Lower lobe of right lung (tissue), 2 donors: ENCODE results near the gene SOX6. TPM values are rescaled to one million over a fixed set of nuclear protein-coding genes. Genes with fewer than 3 reads are reported as not detected.

Experiments used
- ATAC-seq, 2 donors: fragments of 200-7000 bp; cut with Tn5 transposase; one replicate each; pipeline ENCODE4 v1.9.1; 2020 to 2022; ENCODE audit warnings: mild to moderate bottlenecking in 2 of 2, moderate library complexity in 2 of 2
- DNase-seq: peaks from one replicate; pipeline ENCODE4 v3.0.0-alpha.2; 2020
- H3K27ac ChIP-seq: fragments of 200-600 bp; one replicate; pipeline ENCODE4 v1.8.0; 2022
- H3K27me3 ChIP-seq: fragments of 200-600 bp; one replicate; pipeline ENCODE4 v1.8.0; 2022; ENCODE audit warnings: low read depth
- H3K36me3 ChIP-seq: fragments of 200-600 bp; one replicate; pipeline ENCODE4 v1.8.0; 2022; ENCODE audit warnings: mild to moderate bottlenecking
- H3K4me1 ChIP-seq: fragments of 200-600 bp; one replicate; pipeline ENCODE4 v1.8.0; 2022
- H3K4me3 ChIP-seq: fragments of 200-600 bp; one replicate; pipeline ENCODE4 v1.8.0; 2022; ENCODE audit warnings: mild to moderate bottlenecking
- H3K9me3 ChIP-seq: fragments of 200-600 bp; one replicate; pipeline ENCODE4 v1.8.0; 2022
- CTCF ChIP-seq: fragments of 200-600 bp; IDR thresholded peaks from one replicate; pipeline ENCODE4 v1.8.0; 2022; ENCODE audit warnings: antibody characterized with exemption, mild to moderate bottlenecking
- intact Hi-C: fragments of 100-400 bp; cut with DNase I; formaldehyde crosslinking; loops from one replicate; pipeline ENCODE4 v1.11.0; 2022
- total RNA-seq: library from RNA; stranded (reverse); fragmentation: NEBNext Ultra II Directional; extraction: Animal tissue kit (Norgen Biotek cat#: 25700); gene quantifications from one replicate; pipeline ENCODE4 v1.2.1, GENCODE V29; 2021
- donor health status: DM: no; HTN: yes; CAD: no; lungs with severe emphysema.

Gene SOX6
- total RNA-seq, 1 donor from 2014 or later: 4.8 TPM

GRCh38 chr11:16357775-16358174, 1.4 kb upstream of the SOX6 start:
- no peaks in the 10 kb centered on the region for H3K4me1 ChIP-seq
- H3K27ac ChIP-seq: no peak overlapping the region
- no peak overlapping the region for H3K4me3 ChIP-seq
- TF ChIP-seq CTCF: no peak
- ATAC-seq: no peak
- no peaks in the 10 kb centered on the region for H3K27me3 ChIP-seq
- no peaks in the 10 kb centered on the region for H3K9me3 ChIP-seq
- H3K36me3 ChIP-seq: no peaks in the 10 kb centered on the region
- intact Hi-C loops: no loop called here
- DNase-seq: no peak

- intact Hi-C loops: no loop called here
- ATAC-seq (no peak), DNase-seq (no peak)
- Histone ChIP-seq H3K4me3 (no peak overlapping the region), H3K9me3 (no peaks in the 10 kb centered on the region), H3K4me1 (no peaks in the 10 kb centered on the region), H3K36me3 (no peaks in the 10 kb centered on the region), H3K27me3 (no peaks in the 10 kb centered on the region), H3K27ac (no peak overlapping the region)
- TF ChIP-seq CTCF: no peak
These were observed 531 bp upstream of the SOX6 start for GRCh38 chr11:16356761-16357393.

DNA sequence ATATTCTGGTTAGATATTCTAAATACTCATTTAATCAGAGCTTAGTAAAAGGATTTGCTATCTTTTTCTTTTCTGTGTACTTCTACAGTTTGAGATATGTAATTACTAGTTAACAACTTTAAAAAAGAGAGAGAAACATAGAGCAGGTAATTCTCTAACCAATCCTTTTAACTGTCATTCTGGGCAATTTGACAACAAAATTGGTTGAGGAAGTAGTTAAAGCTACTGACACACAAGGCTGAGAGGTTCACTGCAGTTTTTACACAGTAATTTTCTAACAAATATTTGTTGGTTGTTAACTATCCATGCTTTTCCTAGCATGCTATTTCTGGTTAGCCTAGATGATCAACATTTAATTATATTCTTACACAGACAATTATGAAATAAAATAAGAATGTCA, 3.6 kb downstream of the SOX6 start:
- ATAC-seq (no peak), DNase-seq (no peak)
- Histone ChIP-seq H3K27ac (no peak overlapping the region), H3K4me3 (no peak overlapping the region), H3K36me3 (no peaks in the 10 kb centered on the region), H3K4me1 (no peaks in the 10 kb centered on the region), H3K27me3 (no peaks in the 10 kb centered on the region), H3K9me3 (no peaks in the 10 kb centered on the region)
- intact Hi-C loops: no loop called here
- TF ChIP-seq CTCF: no peak

DNA sequence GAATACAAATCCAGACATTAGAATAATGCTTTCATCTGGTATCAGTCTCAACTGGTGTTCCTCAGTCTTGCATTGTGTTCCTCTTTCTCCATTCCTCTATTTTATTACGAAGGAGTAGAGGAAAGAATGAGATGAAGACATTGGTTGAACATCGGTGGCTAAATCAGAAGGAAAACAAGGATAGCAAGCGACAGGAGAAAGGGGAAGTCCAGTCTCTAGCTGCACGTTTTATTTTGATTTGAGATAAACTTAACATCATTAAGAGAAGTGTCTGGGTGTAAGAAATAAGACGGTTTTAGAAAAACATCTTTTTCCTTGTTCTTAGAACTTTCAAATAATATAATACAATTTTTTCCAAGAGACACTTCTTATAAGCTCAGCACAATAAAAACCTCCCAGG, 6.2 kb downstream of the SOX6 start:
- no peak overlapping the region for H3K4me3 ChIP-seq
- intact Hi-C loops: no loop called here

GRCh38 chr11:16347928-16348685, 8.2 kb downstream of the SOX6 start:
- H3K27me3 ChIP-seq: no peaks in the 10 kb centered on the region
- DNase-seq (no peak), ATAC-seq (no peak)
- H3K9me3 ChIP-seq: no peaks in the 10 kb centered on the region
- no peaks in the 10 kb centered on the region for H3K36me3 ChIP-seq
- intact Hi-C loops: no loop called here
- H3K27ac ChIP-seq: no peak overlapping the region
- no peak for TF ChIP-seq CTCF
- no peak overlapping the region for H3K4me3 ChIP-seq
- no peaks in the 10 kb centered on the region for H3K4me1 ChIP-seq

More for the DNA sequence above, 6.2 kb downstream of the SOX6 start:
- ATAC-seq (no peak), DNase-seq (no peak)
- no peak overlapping the region for H3K27ac ChIP-seq
- no peaks in the 10 kb centered on the region for H3K36me3 ChIP-seq
- TF ChIP-seq CTCF: no peak
- H3K9me3 ChIP-seq: no peaks in the 10 kb centered on the region
- H3K27me3 ChIP-seq: no peaks in the 10 kb centered on the region
- no peaks in the 10 kb centered on the region for H3K4me1 ChIP-seq
